ENCODE results near the gene PSMB5. TPM values are rescaled to one million over a fixed set of nuclear protein-coding genes. Genes with fewer than 3 reads are reported as not detected.

PSMB5 gene
- total RNA-seq, 2 experiments from 2014 or later: 104 to 129 TPM

DNA sequence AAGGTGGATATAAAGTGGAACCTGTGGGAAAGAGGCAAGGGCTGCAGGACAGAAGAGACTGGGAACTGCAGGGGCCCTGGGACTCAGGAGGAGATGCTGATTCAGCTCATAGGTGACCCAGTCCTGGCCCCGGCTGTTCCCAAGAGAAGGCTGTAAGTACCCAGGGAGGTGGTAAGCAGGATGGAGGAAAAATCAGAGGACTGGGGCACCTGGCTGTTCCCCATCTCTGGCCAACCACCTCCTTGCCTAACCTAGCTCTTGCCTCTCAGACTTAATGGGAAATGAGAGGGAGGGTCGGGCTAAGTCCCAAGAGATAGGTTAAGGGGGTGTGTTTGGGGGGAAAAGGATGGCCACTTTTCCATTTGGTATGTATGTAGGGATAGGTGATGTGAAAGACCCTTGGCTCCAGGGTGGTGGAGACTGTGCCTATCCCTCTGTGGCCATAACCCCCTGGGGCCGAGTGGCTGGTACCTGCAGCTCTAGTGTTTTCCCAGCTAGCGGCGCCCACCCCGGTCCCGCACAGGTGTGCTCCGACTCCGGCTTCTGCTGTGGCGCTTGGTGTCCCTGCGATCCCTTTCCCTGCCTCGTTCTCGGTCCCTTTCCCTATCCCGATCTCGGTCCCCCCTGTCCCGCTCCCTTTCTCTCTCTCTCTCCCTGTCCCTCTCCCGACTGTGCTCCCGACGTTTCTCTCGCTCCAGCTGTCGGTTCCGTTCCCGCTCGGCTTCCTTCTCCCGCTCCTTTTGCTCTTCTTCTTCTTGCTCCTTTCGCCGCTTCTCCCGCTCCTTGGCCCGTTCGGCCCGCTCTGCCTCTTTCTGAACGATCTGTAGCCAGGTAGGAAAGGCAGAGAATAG, 24.2 kb upstream of the PSMB5 start:
- Mint-ChIP-seq H3K9me3 (ENCODE audit: low read depth) (no peaks in the 10 kb centered on the region), H3K27me3 (no peaks in the 10 kb centered on the region), H3K27ac (no peak overlapping the region), H3K4me1 (peaks cover 15% of the 10 kb centered on the region), H3K36me3 (ENCODE audit: low read depth) (peaks cover 42% of the 10 kb centered on the region), H3K4me3 (no peak overlapping the region)
- CTCF ChIA-PET: interaction anchor here (0.6 to 19.3 kb wide), 36 partner anchors 9 to 141 kb away, joined by 3 to 751 read pairs (median 5); partner anchors contain the start of genes AJUBA, HAUS4 and PRMT5
- POLR2A ChIA-PET: interaction anchor here (0.6 to 1.4 kb wide), 8 partner anchors 9 to 143 kb away, joined by 3 to 13 read pairs (median 4); no protein-coding TSS in a partner anchor
- DNase-seq (no peak), ATAC-seq (no peak)
- intact Hi-C loops (cut with DNase I, micrococcal nuclease): loop anchor here (1.0 to 5.0 kb wide), 5 partner anchors 52 to 73 kb away; no protein-coding TSS in a partner anchor

DNA sequence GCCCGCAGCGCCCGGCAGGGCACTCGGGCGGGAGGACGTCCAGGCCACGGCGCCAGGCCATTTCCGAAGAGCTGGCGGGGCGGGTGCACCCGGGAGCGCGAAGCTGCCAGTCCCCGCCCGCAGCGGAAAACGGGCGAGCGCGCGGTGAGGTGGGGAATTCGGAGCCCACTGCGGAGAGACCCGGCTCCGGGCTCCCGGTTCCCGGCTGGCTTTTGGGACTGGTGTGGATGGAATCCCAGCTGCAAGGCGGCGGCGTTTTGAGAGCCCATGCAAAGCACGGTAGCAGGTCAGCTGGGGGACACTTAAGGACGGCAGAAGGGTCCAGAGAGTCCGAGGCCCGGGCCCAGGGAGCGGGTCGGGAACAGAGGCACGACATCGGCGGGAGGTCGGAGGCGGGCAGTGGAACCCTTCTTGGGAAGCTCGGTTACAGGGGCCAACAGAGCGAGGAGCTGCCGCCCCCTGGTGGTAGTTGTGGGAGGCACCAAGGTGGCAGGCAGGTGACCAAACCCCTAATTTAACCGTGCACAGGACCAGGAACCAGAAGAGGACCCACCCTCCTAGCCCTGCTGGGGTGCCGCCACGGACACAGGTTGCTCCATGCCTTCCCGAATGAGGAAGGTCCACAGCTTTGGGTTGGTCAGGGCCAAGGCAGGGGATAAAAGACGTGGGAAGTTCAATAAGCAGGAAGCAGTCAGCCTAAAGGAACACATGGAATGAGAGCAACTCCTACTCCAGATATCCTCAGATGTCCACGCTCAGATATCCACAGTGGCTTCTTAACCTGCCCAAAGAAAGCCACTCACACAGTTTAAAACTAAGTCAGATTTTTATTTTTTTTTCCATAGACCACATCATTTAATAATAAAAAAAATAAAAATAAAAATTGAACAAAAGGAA, 23.3 kb upstream of the PSMB5 start:
- Mint-ChIP-seq H3K36me3 (ENCODE audit: low read depth) (peaks cover 33% of the 10 kb centered on the region), H3K27me3 (no peaks in the 10 kb centered on the region), H3K4me3 (peak overlapping the region; percentile 74), H3K27ac (no peak overlapping the region), H3K4me1 (peaks cover 15% of the 10 kb centered on the region), H3K9me3 (ENCODE audit: low read depth) (no peaks in the 10 kb centered on the region)
- intact Hi-C loops (cut with DNase I, micrococcal nuclease): loop anchor here (1.0 to 5.0 kb wide), 7 partner anchors 51 to 129 kb away; partner anchors contain the start of gene PRMT5 (in 1 of the 2)
- ATAC-seq (peak; percentile 81), DNase-seq (peak; percentile 93)
- ChIA-PET CTCF (interaction anchor here (0.5 to 19.3 kb wide), 50 partner anchors 8 to 1088 kb away, joined by 3 to 751 read pairs (median 4); partner anchors contain the start of genes AJUBA, HAUS4, PRMT5 and PSMB11), POLR2A (interaction anchor here (0.6 to 1.4 kb wide), 9 partner anchors 10 to 142 kb away, joined by 3 to 13 read pairs (median 3); partner anchors contain the start of genes ACIN1 and C14orf119)

DNA sequence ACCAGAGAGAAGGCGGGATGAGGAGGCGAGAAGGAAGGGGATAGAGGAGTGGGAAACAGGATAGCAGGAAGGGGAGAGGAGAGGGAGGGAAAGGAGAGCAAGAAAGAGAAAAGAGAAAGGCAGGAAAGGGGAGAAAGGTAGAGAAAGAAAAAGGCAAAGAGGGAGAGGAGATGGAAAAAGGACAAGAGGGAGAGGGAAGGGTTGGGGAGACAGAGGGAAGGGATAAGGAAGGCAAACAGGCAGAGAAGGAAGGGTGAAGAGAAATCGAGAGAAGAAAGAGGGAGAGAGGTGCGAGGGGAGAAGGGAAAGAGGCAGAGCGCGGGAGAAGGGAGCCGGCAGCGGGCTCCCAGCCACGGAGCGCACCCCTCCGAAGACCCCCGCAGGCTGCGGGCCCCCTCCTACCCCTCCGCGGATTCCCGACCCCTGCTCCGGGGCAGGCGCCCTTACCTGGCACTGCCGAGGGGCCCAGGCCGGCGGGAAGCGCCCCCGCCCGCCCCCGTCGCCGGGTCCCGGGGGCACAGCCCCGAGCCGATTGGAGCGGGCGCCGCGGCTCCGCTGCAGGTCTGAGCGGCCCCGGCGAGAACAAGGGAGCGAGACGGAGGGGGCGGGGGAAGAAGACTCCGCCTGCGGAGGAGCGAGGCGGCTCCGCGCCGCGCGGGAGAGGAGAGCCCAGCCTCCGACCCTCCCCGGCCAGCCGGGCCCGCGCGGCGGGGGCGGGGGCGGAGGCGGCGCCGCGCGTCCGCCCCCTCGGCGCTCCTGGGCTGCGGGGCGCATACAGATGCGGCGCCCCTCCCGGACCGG, 22.5 kb upstream of the PSMB5 start, which contains the start of gene CDH24:
CDH24 (minus strand) TSS at position 565 of the 801 bp plus-strand sequence. CDS start 1,787 bp downstream, outside the sequence.
- Mint-ChIP-seq H3K4me1 (peaks cover 15% of the 10 kb centered on the region), H3K27me3 (no peaks in the 10 kb centered on the region), H3K27ac (peak within 1 kb of the TSS; percentile 2), H3K4me3 (peak within 1 kb of the TSS; percentile 74), H3K9me3 (ENCODE audit: low read depth) (no peaks in the 10 kb centered on the region), H3K36me3 (ENCODE audit: low read depth) (peaks cover 24% of the 10 kb centered on the region)
- CTCF ChIA-PET: interaction anchor here (0.5 to 19.3 kb wide), 47 partner anchors 10 to 1089 kb away, joined by 3 to 751 read pairs (median 4); partner anchors contain the start of genes AJUBA, HAUS4, PRMT5 and PSMB11
- POLR2A ChIA-PET: interaction anchor here (0.6 to 1.4 kb wide), 5 partner anchors 14 to 70 kb away, joined by 3 to 13 read pairs (median 3); partner anchors contain the start of genes ACIN1 and C14orf119
- ATAC-seq: peak; percentile 68
- DNase-seq: peak; percentile 84
- intact Hi-C loops (cut with DNase I, micrococcal nuclease): loop anchor here (1.0 to 5.0 kb wide), 4 partner anchors 22 to 128 kb away; partner anchors contain the start of gene PRMT5 (in 1 of the 2)

DNA sequence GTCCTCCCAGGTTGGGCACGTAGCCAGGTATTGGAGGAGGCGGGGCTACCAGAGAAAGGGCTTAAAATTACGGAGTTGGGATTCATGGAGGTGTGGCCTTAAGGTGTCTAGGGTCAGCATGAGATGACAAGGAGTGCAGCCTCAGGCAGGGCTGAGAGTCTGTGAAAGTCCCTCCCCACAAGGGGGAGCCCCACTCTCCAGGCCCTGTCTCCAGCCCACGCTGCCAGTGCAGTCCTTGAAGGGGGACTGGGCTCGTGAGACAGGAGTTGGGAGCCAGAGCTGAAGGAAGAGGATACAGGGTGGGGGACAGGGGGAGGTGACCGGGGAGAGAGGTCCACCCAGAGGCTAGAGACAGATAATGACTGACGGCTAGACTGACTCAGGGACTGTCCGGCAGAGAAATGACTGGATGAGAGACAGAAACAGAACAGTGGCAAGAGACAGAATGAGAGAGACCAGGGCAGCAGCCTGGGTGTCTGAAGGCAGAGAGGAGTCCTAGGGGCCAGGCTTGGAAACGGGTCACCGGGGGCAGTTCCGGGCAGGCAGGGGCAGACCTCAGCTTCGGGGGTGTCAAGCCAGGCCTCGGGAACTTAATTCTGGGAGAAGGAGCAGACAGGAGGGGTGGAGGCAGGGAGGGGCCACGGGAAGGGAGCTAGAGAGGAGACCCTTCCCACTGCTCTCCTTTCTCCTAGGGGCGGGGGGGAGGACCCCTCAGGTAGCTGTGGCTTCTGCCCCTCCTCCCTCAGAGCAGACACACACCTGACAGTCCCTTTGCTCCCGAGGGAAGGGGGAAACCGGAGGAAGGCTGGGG, 21.6 kb upstream of the PSMB5 start:
- intact Hi-C loops (cut with DNase I, micrococcal nuclease): loop anchor here (1.0 to 5.0 kb wide), 3 partner anchors 21 to 128 kb away; partner anchors contain the start of gene PRMT5 (in 1 of the 2)
- Mint-ChIP-seq H3K9me3 (ENCODE audit: low read depth) (no peaks in the 10 kb centered on the region), H3K4me1 (peaks cover 15% of the 10 kb centered on the region), H3K27me3 (no peaks in the 10 kb centered on the region), H3K4me3 (peak overlapping the region; percentile 49), H3K36me3 (ENCODE audit: low read depth) (peaks cover 21% of the 10 kb centered on the region), H3K27ac (peak overlapping the region; percentile 2)
- CTCF ChIA-PET: interaction anchor here (0.6 to 19.3 kb wide), 14 partner anchors 12 to 486 kb away, joined by 3 to 751 read pairs (median 4); partner anchors contain the start of genes AJUBA and HAUS4
- ATAC-seq (peak; percentile 61), DNase-seq (peak; percentile 80)
- POLR2A ChIA-PET: interaction anchor here (1.0 kb wide), 1 partner anchor 70 kb away, joined by 3 read pairs; no protein-coding TSS in a partner anchor

DNA sequence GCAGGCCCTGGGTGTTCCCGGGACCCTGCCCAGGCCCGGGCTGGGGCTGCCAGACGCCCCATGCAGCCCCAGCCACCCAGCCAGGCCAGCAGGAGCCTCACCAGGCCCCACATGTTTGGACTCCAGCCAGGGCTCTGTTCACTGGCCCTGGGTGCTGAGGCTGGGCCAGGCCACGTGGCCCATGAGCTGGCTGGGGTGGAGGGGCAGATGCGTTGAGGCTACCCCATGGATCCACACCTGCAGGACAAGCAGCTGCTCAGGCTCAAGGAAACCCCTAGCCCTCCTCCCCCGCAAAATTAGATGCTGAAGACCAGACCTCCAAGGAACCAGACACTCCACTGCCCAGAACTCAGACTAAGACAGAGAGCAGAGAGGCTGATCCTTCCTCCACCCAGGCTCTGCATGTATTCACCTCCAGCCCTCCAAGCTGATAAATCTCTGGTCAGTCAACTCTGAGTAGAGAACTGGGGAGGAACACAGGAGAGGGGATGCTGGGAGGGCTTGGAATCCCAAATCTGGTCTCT, 21.0 kb upstream of the PSMB5 start:
- H3K27me3 Mint-ChIP-seq: no peaks in the 10 kb centered on the region
- H3K9me3 Mint-ChIP-seq (ENCODE audit: low read depth): no peaks in the 10 kb centered on the region
- intact Hi-C loops (cut with DNase I, micrococcal nuclease): loop anchor here (1.0 to 5.0 kb wide), 3 partner anchors 20 to 127 kb away; partner anchors contain the start of gene PRMT5 (in 1 of the 2)
- no peak overlapping the region for H3K4me3 Mint-ChIP-seq
- CTCF ChIA-PET: interaction anchor here (0.6 to 19.3 kb wide), 15 partner anchors 13 to 131 kb away, joined by 3 to 751 read pairs (median 5); partner anchors contain the start of genes ACIN1, AJUBA, C14orf119 and PRMT5
- POLR2A ChIA-PET: interaction anchor here (0.5 to 1.0 kb wide), 2 partner anchors 26 to 69 kb away, joined by 3 read pairs; no protein-coding TSS in a partner anchor
- ATAC-seq (no peak), DNase-seq (no peak)
- no peak overlapping the region for H3K27ac Mint-ChIP-seq
- peaks cover 15% of the 10 kb centered on the region for H3K36me3 Mint-ChIP-seq (ENCODE audit: low read depth)
- H3K4me1 Mint-ChIP-seq: peaks cover 15% of the 10 kb centered on the region

DNA sequence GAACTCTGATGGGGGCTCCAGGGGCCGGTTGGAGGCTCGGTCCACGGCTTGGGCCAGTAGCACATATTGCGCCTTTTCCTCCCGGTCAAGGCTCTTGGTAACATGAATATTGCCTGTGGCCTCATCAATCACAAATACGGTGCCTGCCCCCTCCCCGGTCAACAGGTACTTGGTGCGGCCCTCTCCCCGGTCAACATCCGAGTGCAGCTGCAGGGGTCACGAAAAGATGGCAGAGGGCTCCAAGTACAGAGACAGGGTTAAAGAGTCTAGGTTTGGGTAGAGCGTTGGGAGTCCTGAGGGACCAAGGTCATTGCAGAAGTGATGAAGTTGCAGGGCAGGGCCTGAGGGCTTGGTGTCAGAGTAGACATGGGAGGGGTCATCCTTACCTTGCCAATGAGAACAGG, 20.4 kb upstream of the PSMB5 start:
- ChIA-PET POLR2A (interaction anchor here (0.5 to 1.0 kb wide), 2 partner anchors 26 to 69 kb away, joined by 3 read pairs; no protein-coding TSS in a partner anchor), CTCF (interaction anchor here (0.6 to 19.3 kb wide), 15 partner anchors 11 to 131 kb away, joined by 3 to 751 read pairs (median 5); partner anchors contain the start of genes ACIN1, AJUBA, C14orf119 and PRMT5)
- H3K9me3 Mint-ChIP-seq (ENCODE audit: low read depth): no peaks in the 10 kb centered on the region
- peaks cover 11% of the 10 kb centered on the region for H3K36me3 Mint-ChIP-seq (ENCODE audit: low read depth)
- ATAC-seq (no peak), DNase-seq (no peak)
- H3K4me3 Mint-ChIP-seq: no peak overlapping the region
- H3K27ac Mint-ChIP-seq: no peak overlapping the region
- intact Hi-C loops (cut with DNase I, micrococcal nuclease): loop anchor here in 1 of 2 experiments (5.0 kb wide), 1 partner anchor 48 kb away; no protein-coding TSS in a partner anchor
- H3K27me3 Mint-ChIP-seq: no peaks in the 10 kb centered on the region
- peaks cover 15% of the 10 kb centered on the region for H3K4me1 Mint-ChIP-seq

DNA sequence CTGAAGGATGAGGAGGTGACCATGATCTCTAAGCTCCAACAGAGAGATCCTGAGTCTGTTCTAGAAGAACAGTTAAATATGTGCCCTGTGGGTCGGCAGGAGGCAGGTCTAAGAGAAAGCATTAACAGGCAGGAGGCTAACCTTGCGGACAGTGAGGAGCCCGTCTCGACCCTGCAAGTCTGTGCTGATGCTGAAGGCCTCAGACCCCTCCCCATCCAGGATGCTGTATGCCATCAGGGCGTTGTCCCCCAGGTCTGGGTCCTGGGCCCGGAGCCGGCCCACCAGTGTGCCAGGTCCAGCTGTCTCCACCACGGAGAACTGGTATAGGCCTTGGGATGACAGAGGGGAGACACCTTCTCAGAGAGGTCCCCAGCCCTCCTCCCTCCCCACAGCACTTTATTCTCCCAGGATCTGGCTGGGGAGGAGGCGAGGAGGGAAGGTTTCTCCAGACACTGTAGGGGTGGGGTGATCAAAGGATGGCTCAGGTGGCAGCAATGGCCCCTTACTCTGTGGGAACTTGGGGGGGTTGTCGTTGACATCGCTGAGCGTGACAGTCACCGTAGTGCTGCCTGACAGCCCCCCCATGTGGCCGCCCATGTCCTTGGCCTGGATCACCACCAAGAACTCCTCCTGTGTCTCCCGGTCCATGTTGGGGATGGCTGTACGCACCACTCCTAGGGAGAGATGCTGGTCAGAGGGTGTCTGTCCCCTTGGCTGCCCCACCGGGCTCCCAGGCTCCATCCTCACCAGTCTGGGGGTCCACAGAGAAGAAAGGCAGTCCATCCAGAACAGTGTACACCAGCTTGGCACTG, 19.5 kb upstream of the PSMB5 start:
- Mint-ChIP-seq H3K27me3 (no peaks in the 10 kb centered on the region), H3K4me3 (no peak overlapping the region), H3K4me1 (peaks cover 15% of the 10 kb centered on the region), H3K27ac (no peak overlapping the region), H3K36me3 (ENCODE audit: low read depth) (peaks cover 4% of the 10 kb centered on the region), H3K9me3 (ENCODE audit: low read depth) (no peaks in the 10 kb centered on the region)
- ATAC-seq: no peak
- peak; percentile 72 for DNase-seq
- intact Hi-C loops (cut with DNase I, micrococcal nuclease): no loop called here
- CTCF ChIA-PET: interaction anchor here (0.7 to 19.3 kb wide), 10 partner anchors 10 to 125 kb away, joined by 3 to 751 read pairs (median 5); partner anchors contain the start of genes AJUBA and PRMT5
- POLR2A ChIA-PET: no interaction called here

DNA sequence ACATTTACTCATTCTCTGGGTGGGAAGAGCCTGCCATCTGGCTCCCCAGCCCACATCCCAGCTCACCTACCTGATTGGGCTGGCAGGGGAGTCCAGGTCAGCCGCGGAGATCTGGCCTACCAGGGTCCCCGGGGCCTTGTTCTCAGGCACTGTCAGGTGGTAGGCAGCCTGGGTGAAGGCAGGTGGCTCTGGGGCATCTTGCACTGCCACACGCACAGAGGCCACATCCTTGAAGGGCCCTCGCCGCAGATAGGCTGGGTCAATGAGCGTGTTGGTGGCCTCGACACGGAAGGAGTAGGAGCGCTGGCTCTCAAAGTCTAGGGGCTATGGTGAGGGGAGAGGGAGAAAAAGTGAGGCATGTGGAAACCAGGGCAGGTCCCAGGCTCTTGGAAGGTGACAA, 18.7 kb upstream of the PSMB5 start:
- DNase-seq (no peak), ATAC-seq (no peak)
- Mint-ChIP-seq H3K4me1 (peaks cover 15% of the 10 kb centered on the region), H3K27me3 (no peaks in the 10 kb centered on the region), H3K36me3 (ENCODE audit: low read depth) (peaks cover 1% of the 10 kb centered on the region), H3K27ac (no peak overlapping the region), H3K4me3 (no peak overlapping the region), H3K9me3 (ENCODE audit: low read depth) (no peaks in the 10 kb centered on the region)
- ChIA-PET CTCF (interaction anchor here (0.7 to 19.3 kb wide), 6 partner anchors 13 to 119 kb away, joined by 3 to 751 read pairs (median 16); partner anchors contain the start of gene AJUBA), POLR2A (no interaction called here)
- intact Hi-C loops (cut with DNase I, micrococcal nuclease): no loop called here
